HG03139 (cell line): ENCODE data around the gene PLEKHH3.
A peak's percentile ranks its signal among the peaks of the same experiment; 100 is the strongest.

Experiments
- ATAC-seq: cut with Tn5 transposase; IDR thresholded peaks from one replicate; pipeline ENCODE4 v1.9.1; 2021; ENCODE audit not compliant: unreplicated experiment

PLEKHH3 gene

DNA sequence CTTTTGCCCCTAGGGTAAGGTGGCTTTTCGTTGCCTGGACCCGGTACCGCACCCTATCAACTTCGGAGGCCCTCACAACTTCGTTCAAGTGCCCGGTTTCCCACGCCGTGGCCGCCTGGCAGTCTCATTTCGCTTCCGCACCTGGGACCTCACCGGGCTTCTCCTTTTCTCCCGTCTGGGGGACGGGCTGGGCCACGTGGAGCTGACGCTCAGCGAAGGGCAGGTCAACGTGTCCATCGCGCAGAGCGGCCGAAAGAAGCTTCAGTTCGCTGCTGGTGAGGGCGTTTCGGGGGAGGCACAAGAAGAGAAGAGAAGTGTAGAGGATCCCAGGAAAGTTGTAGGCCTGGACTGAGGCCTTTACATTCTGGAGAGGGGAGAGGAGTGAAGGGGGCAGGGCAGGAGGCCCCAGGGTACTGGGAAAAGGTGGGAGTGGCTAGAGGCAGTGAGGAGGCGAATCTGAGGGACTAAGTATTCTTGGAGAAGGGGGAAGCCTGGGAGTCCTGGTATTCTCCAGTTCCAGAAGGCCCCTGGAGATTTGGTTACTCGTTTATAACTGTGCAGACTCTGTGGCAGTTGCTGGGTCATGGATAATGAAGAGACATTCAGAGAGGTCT, 11.0 kb upstream of the PLEKHH3 start:
- no peak for ATAC-seq

DNA sequence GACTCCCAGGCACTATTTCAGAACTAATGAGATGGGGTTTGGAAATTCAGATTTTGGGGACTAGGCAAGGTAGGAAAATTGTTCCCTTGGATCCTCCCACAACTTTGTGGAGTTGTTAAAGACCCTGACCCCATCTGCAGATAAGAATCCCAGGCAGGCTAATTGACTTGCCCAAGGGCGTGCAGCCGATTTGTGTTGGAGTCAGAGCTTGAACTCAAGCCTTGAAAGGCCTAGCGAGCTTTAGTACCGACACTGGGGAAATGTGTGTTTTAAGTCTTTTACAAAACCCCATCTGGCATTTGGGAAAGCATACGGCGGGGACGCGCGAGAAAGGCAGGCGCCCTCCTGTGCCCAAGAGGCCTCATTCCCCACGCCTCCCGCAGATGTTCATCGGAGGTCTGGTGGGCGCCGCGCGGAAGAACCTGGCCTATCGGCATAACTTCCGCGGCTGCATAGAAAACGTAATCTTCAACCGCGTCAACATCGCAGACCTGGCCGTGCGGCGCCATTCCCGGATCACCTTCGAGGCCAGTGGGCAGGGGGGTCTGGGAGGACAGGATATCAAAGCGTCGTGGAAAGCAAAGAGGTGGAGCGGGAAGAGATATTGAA, 9.8 kb upstream of the PLEKHH3 start:
- no peak for ATAC-seq

DNA sequence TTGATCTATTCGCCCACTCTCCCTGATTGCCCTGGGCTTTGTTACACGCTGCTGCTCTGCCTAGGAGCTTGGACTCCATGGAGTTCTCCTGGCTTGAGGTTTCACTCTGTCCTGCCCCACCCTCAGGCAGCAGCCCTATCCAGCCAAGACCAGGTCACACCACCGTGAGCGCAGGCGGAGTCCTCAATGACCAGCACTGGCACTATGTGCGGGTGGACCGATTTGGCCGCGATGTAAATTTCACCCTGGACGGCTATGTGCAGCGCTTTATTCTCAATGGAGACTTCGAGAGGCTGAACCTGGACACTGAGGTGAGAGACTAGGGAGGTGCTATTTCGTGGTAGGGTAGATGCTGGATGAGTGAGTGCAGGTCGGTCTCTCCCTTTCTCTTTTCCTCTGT, 9.0 kb upstream of the PLEKHH3 start:
- no peak for ATAC-seq

DNA sequence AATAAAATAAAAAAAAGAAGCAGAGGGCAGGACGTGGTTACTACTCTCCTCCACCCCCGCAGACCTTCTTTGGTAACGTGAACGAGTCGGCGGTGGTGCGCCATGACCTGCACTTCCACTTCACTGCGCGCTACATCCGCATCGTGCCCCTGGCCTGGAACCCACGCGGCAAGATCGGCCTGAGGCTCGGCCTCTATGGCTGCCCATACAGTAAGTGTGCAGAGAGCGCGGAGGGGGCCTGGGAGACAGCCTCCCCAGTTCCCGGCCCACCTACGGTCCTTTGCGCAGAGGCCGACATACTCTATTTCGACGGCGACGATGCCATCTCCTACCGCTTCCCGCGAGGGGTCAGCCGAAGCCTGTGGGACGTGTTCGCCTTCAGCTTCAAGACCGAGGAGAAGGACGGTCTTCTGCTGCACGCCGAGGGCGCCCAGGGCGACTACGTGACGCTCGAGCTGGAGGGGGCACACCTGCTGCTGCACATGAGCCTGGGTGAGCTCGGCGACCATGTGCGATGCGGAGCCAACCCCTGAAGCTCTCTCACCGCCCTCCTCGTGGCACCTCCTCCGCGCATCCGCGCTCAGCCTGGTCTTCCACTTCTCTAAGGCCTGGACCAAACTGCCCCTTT, 8.2 kb upstream of the PLEKHH3 start:
- no peak for ATAC-seq

DNA sequence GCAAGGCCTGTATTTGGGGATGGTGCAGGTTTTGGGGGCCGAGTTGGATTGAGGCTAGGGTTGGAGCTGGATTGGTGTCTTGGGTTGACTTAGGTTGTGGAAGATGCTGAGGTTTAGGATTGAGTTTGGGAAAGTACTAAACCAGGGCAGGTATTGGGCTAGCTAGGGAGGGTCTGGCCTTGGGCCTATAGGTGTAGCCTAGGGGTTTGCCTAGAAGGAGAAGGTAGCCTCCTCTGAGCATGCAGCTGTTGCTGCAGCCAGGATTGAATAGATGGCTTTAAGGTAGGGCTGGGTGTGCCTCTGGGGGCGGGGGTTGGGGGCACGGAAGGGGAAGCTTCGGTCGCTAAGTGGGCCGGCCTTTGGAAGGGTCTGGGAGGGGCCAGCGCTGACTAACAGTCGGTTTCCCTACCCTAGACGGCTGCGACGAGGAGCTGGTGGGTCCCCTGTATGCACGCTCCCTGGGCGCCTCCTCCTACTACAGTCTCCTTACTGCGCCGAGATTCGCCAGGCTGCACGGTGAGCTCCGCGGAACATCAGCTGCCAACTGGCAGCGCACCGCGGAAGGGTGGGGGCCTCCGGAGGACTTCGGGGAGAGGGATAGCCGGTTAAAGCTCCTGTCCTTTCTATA, 6.7 kb upstream of the PLEKHH3 start:
- no peak for ATAC-seq

DNA sequence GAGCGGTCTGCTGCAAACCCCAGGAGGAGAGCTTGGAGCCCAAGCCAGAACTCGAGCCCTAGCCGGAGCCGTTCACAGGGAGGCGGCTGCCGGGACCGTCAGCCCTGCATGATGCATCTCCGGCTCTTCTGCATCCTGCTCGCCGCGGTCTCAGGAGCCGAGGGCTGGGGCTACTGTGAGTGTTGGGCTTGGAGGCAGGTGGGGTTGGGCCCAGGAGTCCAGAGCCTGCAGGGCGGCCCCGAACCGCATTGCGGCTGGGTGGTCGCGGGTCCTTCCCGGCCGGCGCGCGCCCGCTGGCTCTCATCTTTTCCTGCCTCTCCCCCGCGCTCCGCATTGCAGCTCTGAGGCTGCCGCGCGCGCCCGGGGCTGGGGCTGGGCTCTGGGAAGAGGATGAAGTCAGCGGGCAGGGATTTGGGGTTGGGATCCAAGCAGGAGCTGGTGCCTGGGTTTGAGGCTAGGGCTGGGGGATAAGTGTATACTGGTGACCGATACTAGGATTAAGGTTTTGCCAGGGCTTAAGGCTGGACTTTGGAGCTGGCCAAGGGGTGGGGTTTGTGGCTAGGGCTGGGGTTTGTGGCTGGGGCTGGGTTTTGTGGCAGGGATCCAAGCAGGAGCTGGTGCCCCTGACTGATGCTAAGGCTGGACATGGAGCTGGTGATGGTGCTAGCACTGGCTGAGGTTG, 6.1 kb upstream of the PLEKHH3 start:
- ATAC-seq, result no peak

DNA sequence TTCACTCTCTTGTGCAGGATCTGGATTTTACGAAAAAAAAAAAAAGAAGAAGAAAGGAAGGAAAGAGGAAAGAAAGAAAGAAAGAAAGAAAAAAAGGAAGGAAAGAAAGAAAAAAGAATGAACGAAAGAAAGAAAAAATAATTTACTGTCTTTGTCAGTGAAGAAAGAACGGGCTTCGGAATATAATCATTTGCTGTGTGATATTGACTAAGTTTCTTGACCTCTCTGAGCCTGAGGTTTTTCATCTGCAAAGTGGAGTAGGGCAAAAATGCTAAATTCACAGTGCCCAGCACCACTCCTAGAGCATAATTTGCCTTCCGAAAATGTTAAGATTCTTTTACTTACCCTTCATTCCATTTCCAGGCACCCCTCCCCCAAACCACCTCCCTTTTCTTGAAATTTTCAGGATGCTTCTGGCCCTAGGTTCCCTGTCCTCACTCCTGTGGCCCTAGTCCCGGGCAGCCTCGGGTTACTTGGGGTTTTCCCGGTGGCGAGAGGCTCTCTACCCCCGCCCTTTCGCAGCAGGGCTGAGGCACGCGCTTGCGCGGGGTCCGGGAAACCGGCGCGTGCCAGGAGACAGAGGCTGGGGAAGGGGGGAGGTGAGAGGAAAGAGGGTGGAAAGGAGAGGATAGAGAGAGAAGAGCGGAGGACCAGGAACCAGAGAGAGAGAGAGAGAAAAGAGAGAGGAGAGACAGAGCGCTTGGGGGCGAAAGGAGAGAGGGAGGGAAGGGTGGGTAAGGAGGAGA, 5.4 kb upstream of the PLEKHH3 start, which contains the start of gene CNTNAP1:
TSS of gene CNTNAP1 (plus strand) at position 556 of the 746 bp plus-strand sequence. CDS start 299 bp downstream, outside the sequence.
- ATAC-seq, result no peak

DNA sequence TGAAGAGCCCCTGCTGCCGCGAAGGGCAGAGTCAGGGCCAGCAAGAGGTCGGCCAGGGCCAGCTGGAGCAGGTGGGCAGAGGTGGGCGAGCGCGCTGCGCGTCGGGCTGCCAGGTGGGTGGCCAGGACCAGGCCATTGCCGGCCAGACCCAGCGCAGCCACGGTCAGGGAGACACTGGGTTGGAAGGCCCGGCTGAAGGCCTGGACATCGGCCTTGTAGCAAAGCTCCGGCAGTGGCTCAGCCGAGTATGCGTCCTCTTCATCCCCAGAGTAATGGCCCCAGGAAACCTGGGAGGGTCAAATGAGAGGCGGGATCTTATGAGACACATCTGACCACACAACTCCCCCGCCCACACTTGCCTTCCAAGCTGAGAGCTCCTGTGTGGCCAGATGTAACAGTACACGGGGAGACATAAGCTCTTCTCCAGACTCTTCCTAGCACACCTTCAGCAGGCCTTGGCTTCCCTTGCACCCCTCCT, 3.6 kb upstream of the PLEKHH3 start:
- no peak for ATAC-seq

DNA sequence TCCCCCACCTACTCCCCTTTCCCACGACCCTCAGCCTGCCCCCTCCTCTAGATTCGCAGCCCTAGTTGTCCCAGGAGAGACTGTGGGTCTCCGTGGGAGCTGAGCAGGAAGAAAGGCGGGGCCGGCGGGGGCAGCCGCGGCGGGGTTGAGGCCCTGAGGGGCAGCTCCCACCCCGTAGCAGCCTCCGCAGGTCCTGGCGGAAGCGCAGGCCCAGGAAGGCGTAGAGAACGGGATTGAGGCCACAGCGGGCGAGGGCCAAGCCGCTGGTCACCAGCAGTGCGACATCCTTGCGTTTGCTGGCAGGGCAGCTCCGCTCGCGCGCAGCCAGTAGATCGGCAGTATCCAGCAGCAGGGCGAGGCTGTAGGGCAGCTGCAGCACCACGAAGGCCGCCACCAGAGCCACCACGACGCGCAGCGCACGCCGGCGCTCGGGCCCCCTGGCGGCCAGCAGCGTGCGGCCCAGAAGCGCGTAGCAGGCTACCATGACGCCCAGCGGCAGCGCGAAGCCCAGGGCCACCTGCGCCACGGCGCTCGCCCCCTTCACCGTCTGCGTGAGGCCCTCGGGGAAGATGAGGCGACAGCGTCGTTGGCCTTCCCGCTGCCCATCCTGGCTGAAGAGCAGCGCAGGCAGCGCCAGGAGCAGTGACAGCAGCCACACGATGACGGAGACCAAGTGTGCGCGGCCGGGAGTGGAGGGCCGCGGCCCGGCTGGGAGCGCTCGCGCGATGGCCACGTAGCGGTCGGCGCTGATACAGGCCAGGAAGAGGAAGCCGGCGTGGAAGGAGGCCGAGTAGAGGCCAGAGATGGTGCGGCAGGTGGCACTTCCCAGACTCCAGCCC, 2.9 kb upstream of the PLEKHH3 start:
- ATAC-seq, result peak; percentile 25

DNA sequence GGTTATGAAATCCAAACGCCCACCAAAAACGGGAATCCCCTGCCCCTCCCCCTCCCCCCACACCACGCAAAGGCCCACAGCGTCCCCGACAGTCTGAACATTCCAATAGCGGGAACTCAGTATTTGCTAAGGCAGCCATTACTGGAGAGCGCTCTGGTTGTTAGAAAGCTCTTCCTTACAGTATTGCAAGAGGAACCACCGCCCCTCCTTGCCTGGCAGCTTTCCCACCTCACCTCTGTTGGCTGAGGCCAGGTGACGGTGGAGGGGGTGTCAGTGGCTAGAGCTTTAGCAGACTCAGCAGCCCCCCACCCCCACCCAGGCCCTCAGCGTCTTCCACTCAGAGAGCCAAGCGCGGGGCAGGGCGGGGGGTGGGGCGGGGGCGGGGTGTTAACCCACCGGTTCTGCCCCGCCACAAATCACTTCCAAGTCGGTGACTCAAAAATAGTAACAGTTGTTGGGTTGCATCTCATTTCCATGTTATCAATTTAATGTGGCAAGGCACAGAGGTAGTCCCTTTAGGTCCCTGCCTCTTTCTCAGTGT, 2.2 kb upstream of the PLEKHH3 start:
- no peak for ATAC-seq

DNA sequence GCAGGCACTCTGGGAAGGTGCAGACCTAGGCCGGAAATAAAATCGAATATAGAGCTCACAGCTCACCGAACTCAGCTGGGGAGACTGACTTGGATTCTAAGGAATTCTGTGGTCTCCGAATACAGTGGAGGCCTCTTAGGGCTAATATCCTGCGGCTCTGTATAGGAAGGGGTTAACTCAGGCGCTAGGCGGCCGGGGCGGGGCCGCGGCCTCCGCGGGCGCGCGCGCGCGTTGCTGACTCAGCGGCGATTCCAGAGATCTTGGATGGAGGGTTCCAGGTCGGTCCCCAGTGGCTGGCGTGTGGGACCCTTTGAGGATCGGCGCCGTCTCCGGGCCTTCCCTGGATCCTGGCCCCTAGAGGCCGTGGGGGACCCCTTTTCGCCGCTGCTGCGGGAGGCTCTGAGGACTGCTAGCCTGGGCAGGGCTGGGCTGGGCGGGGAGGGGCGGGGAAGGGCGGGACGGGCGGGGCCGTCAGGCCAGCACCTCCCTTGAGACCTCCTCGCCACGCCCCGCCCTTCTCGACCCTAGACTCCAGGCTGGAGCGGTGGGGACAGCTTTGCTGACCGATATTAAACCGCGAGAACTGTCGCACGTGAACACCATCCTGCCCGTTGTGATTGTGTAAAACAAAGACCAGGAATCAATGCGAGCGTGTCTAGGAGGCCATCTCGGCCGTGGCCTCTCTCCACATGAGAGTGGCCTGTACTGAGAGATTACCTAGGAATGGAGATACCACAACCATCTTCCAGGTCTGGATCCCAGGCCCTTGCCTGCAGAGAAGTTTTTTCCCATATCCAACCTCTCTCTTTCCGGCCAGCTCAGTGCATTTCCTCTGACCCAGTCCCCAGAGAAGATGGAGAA, 1.4 kb upstream of the PLEKHH3 start:
- ATAC-seq, result no peak

DNA sequence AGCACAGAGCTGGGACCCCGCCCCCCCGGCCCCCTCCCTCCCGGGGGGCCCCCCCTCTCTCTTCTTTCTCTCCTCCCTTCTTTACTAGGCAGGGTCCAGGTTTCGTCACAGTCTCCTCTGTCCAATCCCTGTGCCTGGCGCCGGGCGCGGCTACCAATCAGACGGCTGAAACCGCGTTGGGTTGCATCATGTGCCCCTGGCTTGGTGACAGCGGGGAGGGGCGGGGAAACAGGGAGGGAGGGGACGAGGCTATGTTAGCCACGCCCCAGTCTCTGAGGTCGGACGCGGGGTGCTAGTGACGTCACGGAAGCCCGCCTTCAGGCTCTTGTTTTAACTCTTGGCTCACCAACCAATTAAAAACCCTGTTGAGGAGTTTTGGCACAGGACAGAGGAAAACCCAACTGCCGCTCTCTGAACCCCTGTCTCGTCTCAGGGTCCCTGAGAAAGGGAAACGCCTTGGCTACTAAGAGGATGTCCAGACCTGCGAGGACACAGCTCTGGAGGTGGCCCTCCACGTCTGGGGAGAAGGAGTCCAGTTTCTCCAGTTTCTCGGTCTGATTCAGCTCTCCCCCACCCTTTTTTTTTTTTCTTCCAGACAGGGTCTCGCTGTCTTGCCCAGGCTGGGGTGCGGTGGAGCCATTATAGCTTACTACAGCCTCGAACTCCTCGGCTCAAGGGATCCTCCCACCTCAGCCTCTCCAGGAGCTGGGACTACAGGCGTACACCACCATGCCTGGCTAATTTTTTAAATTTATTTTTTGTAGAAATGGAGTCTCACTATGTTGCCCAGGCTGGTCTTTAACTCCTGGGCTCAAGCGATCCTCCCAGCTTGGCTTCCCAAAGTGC, 441 bp upstream of the PLEKHH3 start:
- ATAC-seq, result peak; percentile 54

DNA sequence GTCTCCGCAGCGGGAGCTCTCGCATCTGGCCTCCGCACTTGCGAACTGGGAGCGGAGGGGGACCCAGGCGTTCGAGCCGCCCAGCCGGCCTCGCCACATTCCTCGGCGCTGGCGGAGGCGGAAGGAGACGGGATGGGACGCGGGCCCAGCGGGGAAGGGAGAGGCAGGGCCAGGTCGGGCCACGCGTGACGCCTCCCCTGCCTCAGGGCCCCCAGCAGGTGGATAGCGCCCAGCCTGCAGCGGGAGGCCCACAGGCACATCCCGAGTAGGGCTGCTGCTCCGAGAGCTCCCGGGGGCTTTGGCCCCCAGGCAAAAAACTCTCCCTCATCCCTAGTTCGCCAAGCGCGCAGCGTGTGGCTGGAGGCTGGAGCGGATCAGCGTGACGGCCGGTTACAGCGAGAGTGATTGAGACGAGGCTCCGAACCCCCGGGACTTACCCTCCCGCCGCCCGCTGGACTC, 800 bp downstream of the PLEKHH3 start:
- no peak for ATAC-seq

DNA sequence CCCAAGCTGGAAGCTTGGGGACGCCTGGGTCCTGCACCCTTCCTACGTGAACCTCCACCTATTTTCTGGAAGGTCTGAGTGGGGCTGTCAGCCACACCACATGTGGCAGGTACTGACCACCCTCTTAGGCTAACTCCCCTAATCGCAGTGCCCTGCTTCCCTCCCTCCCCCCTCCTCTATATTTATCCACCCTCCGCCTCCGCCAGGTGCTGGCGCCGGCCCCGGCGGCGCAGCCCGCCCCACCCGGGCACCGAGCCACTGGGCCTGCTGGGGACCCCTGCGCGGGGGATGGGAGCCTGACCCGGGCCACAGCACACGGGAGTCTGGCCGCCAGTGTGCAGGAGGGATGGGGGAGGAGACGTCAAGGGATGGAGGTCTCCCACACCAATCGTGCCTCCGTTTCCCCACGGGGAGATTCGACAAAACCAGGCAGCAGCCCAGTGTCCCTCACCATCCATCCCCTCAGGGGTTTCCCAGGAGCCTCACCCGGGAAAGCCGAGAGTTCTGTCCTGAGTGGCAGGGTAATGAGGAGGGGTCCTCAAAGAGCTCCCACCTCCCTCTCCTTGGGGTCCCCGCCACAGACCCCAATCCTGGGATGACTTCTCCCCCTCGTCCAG, 1.3 kb downstream of the PLEKHH3 start:
- ATAC-seq, result no peak

DNA sequence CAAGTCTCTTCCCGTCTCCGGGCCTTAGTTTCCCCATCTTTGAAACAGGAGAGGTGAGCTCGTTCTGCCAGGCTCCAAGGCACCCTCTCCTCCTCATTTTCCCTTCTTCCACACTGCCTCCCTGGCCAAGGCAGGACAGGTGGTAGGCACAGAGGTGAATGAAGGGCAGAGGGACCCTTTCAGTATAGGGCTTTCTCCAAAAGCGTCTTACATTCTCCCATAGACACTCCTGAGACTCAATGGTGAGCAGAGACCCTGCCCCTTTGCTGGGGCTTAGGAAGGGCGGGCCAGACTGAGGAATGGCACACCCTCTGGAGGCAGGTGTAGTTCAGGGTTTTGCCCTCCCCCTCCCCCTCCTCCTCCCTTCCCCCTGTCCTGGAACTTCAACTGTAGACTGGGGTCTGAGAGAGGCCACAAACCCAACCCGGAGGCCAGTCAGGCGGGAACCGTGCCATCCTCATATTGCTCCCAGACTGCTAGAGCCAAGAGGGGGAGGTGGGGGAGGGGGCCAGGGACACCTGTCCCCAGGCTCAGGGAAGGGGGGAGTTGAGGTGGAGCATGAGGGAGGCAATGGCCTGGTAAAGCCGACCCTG, 1.9 kb downstream of the PLEKHH3 start:
- ATAC-seq, result no peak

DNA sequence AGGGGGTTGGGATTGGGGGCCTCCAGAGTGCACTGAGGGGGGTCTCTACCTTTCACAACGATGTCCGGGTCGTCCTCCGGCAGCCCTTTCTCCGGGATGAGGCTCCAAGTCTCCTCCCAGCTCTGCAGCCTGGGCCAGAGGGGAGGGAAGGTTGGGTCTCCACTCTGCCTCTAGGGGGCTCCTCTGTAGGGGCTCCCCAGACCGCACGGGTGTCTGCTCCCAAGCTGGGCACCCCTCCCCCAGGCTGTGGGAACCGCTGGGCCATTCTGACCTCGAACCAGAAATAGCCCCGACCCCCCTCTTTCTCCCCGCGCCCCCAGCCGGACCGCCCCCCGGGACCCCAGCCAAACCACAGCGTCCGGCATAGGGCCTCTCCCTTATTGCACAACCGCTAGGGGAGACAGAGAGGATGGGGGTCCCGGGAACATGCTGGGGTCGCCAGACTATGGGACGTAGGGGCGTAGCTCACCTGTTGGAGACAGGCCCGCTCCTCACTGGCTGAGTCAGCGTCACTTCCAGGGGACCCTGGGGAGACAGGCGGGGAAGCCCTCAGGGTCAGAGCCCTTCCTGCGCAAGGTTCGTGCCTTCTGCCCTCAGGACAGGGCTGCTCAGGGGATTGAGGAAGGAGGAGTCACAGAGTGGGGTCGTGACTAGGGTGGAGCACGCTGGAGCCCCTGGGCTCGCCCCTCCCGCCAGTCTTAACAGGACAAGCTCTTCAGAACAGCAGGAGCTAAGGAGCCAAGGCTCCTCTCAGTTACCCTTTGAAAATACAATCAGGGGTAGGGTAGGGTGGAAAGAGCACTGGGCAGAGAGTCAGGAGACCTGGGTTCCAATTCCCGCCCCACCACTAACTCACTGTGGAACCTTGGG, 2.7 kb downstream of the PLEKHH3 start:
- no peak for ATAC-seq
